MCF 10A (cell line): Measurements from ENCODE around the gene SPRYD7. TPM values are rescaled to one million over a fixed set of nuclear protein-coding genes. Genes with fewer than 3 reads are reported as not detected.

Experiments used
- BruUV-seq: library from RNA; stranded (reverse); fragments of 400-500 nt; replicated peaks from 2 replicates; lab custom pipeline; 2021; lab: Mats Ljungman, UMichigan
- CTCF ChIA-PET: fragments of 300-600 bp; sonication (Branson Sonifier 250); formaldehyde crosslinking; extraction: SDS; loops from one replicate; lab custom pipeline; 2021; ENCODE audit warnings: antibody characterized with exemption, inconsistent platforms; lab: Yijun Ruan, JAX
- POLR2A ChIA-PET: fragments of 300-600, 350-650 bp; sonication (Branson Sonifier 250); formaldehyde crosslinking; extraction: SDS; loops from one replicate; lab custom pipeline; 2020; ENCODE audit warnings: antibody characterized with exemption, inconsistent platforms; lab: Yijun Ruan, JAX
- DNase-seq: peaks from one replicate; pipeline ENCODE4 v3.0.0-alpha.2; 2018; ENCODE audit not compliant: unreplicated experiment
- H3K27ac Mint-ChIP-seq: one replicate; pipeline ENCODE4 v1.8.0; 2022; ENCODE audit warnings: mild to moderate bottlenecking, low read depth, mixed read lengths; ENCODE audit not compliant: unreplicated experiment
- H3K27me3 Mint-ChIP-seq: one replicate; pipeline ENCODE4 v1.8.0; 2022; ENCODE audit warnings: mixed read lengths; ENCODE audit not compliant: insufficient read depth, unreplicated experiment
- H3K36me3 Mint-ChIP-seq: one replicate; pipeline ENCODE4 v1.8.0; 2022; ENCODE audit warnings: mild to moderate bottlenecking, moderate library complexity, mixed read lengths; ENCODE audit not compliant: insufficient read depth, unreplicated experiment
- H3K4me1 Mint-ChIP-seq: one replicate; pipeline ENCODE4 v1.8.0; 2022; ENCODE audit warnings: mixed read lengths; ENCODE audit not compliant: insufficient read depth, unreplicated experiment
- H3K4me3 Mint-ChIP-seq: one replicate; pipeline ENCODE4 v1.8.0; 2022; ENCODE audit warnings: mild to moderate bottlenecking, moderate library complexity, mixed read lengths; ENCODE audit not compliant: unreplicated experiment
- H3K9me3 Mint-ChIP-seq: one replicate; pipeline ENCODE4 v1.8.0; 2022; ENCODE audit warnings: mixed read lengths; ENCODE audit not compliant: unreplicated experiment
- CTCF ChIP-seq: fragments of 200-600 bp; IDR thresholded peaks from one replicate; pipeline ENCODE4 v1.8.0; 2022; ENCODE audit warnings: antibody characterized with exemption, mild to moderate bottlenecking; ENCODE audit not compliant: unreplicated experiment
- intact Hi-C: fragments of 100-400 bp; cut with micrococcal nuclease; formaldehyde crosslinking; loops from 2 replicates; pipeline ENCODE4 v1.14.1; 2022
- total RNA-seq: library from RNA; stranded (reverse); gene quantifications from 2 replicates; pipeline ENCODE4 v1.2.3, GENCODE V29; 2022

The SPRYD7 gene
- total RNA-seq, 1 experiment from 2014 or later = 19.5 TPM

- Mint-ChIP-seq H3K27ac (no peak overlapping the region), H3K36me3 (no peaks in the 10 kb centered on the region), H3K4me1 (peaks cover 7% of the 10 kb centered on the region), H3K9me3 (no peaks in the 10 kb centered on the region), H3K27me3 (no peaks in the 10 kb centered on the region), H3K4me3 (no peak overlapping the region)
- no peak for DNase-seq
- no TSS peak for BruUV-seq
- CTCF ChIA-PET = interaction anchor here (0.7 to 1.7 kb wide), 4 partner anchors 9 to 973 kb away, joined by 3 to 7 read pairs (median 4); no protein-coding TSS in a partner anchor
- TF ChIP-seq CTCF = no peak
- intact Hi-C loops = loop anchor here (5.0 kb wide), 3 partner anchors 147 to 497 kb away; partner anchors contain the start of genes CAB39L, KPNA3 and SETDB2
- POLR2A ChIA-PET = interaction anchor here (0.6 to 1.1 kb wide), 2 partner anchors 58 to 747 kb away, joined by 3 to 4 read pairs; partner anchors contain the start of gene TRIM13
These were observed 2.8 kb upstream of the SPRYD7 start for GRCh38 chr13:49938921-49939320.

- H3K9me3 Mint-ChIP-seq = no peaks in the 10 kb centered on the region
- BruUV-seq = no TSS peak
- H3K27me3 Mint-ChIP-seq = no peaks in the 10 kb centered on the region
- H3K36me3 Mint-ChIP-seq = peaks cover under 1% of the 10 kb centered on the region
- no peak overlapping the region for H3K27ac Mint-ChIP-seq
- no peak for DNase-seq
- no peak overlapping the region for H3K4me3 Mint-ChIP-seq
- intact Hi-C loops = loop anchor here (5.0 kb wide), 3 partner anchors 146 to 496 kb away; partner anchors contain the start of genes CAB39L, KPNA3 and SETDB2
- TF ChIP-seq CTCF = no peak
- peaks cover 7% of the 10 kb centered on the region for H3K4me1 Mint-ChIP-seq
- ChIA-PET CTCF (interaction anchor here (0.6 to 1.7 kb wide), 4 partner anchors 39 to 974 kb away, joined by 3 to 7 read pairs (median 4); no protein-coding TSS in a partner anchor), POLR2A (interaction anchor here (0.6 to 1.1 kb wide), 3 partner anchors 59 to 747 kb away, joined by 3 to 4 read pairs (median 3); partner anchors contain the start of gene TRIM13)
These were observed 2.2 kb upstream of the SPRYD7 start for GRCh38 chr13:49938314-49938713.

- Mint-ChIP-seq H3K9me3 (no peaks in the 10 kb centered on the region), H3K36me3 (peaks cover 7% of the 10 kb centered on the region), H3K4me3 (peak overlapping the region; percentile 88), H3K4me1 (peaks cover 7% of the 10 kb centered on the region), H3K27ac (no peak overlapping the region), H3K27me3 (no peaks in the 10 kb centered on the region)
- no peak for TF ChIP-seq CTCF
- ChIA-PET POLR2A (interaction anchor here (0.7 to 2.3 kb wide), 23 partner anchors 8 to 1456 kb away, joined by 3 to 32 read pairs (median 6); partner anchors contain the start of genes CAB39L, EBPL, KPNA3 and SETDB2), CTCF (interaction anchor here (0.7 to 2.0 kb wide), 13 partner anchors 13 to 199 kb away, joined by 3 to 21 read pairs (median 4); partner anchors contain the start of gene KPNA3)
- DNase-seq = no peak
- intact Hi-C loops = loop anchor here (5.0 kb wide), 3 partner anchors 145 to 495 kb away; partner anchors contain the start of genes CAB39L, KPNA3 and SETDB2
- no TSS peak for BruUV-seq
These were observed 781 bp upstream of the SPRYD7 start for GRCh38 chr13:49936968-49937273.
